ENCODE results near the gene EPHB6.

DNA sequence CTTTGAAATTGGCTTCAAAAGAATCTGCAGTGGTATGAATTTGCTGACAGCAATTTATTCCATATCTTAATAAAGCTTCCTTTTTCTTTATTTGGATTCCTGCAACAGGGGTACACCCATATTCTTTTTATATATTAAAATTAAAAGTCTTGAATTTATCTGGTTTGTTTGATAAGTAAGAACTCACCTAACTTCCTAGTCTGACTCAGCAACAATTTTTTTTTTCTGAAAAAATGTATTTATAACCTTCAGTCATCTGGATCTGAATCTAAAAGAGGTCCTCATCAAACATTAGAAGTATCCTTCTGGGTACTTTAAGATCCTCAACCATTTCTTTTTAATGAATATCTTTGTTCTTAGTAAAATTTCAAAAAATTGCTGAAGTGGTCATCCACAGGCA lies 4.5 kb downstream of the EPHB6 start:
- TF ChIP-seq, protein P1, sequence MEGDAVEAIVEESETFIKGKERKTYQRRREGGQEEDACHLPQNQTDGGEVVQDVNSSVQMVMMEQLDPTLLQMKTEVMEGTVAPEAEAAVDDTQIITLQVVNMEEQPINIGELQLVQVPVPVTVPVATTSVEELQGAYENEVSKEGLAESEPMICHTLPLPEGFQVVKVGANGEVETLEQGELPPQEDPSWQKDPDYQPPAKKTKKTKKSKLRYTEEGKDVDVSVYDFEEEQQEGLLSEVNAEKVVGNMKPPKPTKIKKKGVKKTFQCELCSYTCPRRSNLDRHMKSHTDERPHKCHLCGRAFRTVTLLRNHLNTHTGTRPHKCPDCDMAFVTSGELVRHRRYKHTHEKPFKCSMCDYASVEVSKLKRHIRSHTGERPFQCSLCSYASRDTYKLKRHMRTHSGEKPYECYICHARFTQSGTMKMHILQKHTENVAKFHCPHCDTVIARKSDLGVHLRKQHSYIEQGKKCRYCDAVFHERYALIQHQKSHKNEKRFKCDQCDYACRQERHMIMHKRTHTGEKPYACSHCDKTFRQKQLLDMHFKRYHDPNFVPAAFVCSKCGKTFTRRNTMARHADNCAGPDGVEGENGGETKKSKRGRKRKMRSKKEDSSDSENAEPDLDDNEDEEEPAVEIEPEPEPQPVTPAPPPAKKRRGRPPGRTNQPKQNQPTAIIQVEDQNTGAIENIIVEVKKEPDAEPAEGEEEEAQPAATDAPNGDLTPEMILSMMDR (IDR thresholded peaks at IDR 0.05), result no peak
- TF ChIP-seq POLR2A (IDR thresholded peaks at IDR 0.05) (no peak), EP300 (IDR thresholded peaks at IDR 0.05) (no peak), POLR2AphosphoS5 (IDR thresholded peaks at IDR 0.05) (no peak)

Measured in sigmoid colon (tissue), 4 donors.